Endothelial cell of umbilical vein (primary cell): ENCODE results near the gene DNAJB8.

Experiments
- EZH2 ChIP-seq: IDR thresholded peaks from 2 replicates; pipeline ENCODE4 v1.6.1; 2012; ENCODE audit warnings: borderline replicate concordance, low read depth, mild to moderate bottlenecking, moderate library complexity, low read length, inconsistent platforms; ENCODE audit not compliant: severe bottlenecking
- FOS ChIP-seq: IDR thresholded peaks from 2 replicates; pipeline ENCODE4 v1.6.1; 2011; ENCODE audit warnings: mild to moderate bottlenecking, low read length, moderate library complexity, borderline replicate concordance; ENCODE audit not compliant: insufficient read depth
- GATA2 ChIP-seq: IDR thresholded peaks from 2 replicates; pipeline ENCODE4 v1.7.0; 2011; ENCODE audit warnings: low read depth, mild to moderate bottlenecking, moderate library complexity, mixed read lengths, low read length; ENCODE audit not compliant: insufficient read length, insufficient read depth
- JUN ChIP-seq: IDR thresholded peaks from 2 replicates; pipeline ENCODE4 v1.6.1; 2011; ENCODE audit warnings: borderline replicate concordance, low read depth; ENCODE audit not compliant: insufficient read length, insufficient read depth
- MYC ChIP-seq: IDR thresholded peaks from one replicate; pipeline ENCODE4 v1.6.1; 2011; ENCODE audit warnings: mild to moderate bottlenecking, low read depth, low read length
- POLR2A ChIP-seq: IDR thresholded peaks from 2 replicates; pipeline ENCODE4 v1.6.1; 2012; ENCODE audit warnings: low read depth, mild to moderate bottlenecking, control low read depth, low read length
- POLR2AphosphoS5 ChIP-seq: IDR thresholded peaks from 2 replicates; pipeline ENCODE4 v1.6.1; 2012; ENCODE audit warnings: low read depth, mild to moderate bottlenecking, control low read depth, low read length, moderate library complexity; ENCODE audit not compliant: insufficient read depth
- TF ChIP-seq, protein P1 (sequence below), 2 donors: IDR thresholded peaks; 1 replicate in 1 of 2; 2 replicates in 1 of 2; pipeline ENCODE4 v1.5.1; 2011; ENCODE audit warnings: low read length in 2 of 2, mild to moderate bottlenecking in 2 of 2, moderate library complexity in 2 of 2, control low read depth in 1 of 2, inconsistent platforms in 1 of 2, low read depth in 1 of 2; ENCODE audit not compliant: insufficient read depth in 1 of 2; ENCODE audit errors: extremely low read depth in 1 of 2

DNA sequence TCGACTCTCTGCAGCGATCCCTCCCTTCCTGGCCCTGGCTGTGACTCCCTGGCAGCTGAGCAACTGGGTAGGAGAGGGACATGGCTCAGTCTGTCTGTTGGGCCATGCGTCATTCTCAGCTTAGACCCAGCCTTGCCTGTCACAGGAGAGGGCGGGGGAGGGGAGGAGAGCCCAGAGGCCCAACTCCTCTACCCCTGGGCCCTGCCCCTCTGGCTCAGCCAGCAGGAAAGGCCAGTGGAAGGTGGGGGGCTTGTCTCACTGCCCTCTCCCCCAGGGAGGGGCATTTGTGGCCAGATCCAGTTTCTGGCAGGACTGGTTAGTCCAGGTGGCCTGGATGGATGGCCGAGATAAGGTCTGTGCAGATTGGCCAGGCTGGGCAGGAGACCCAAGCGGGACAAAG is 31.6 kb downstream of the DNAJB8 start:
- no peak for TF ChIP-seq MYC
- TF ChIP-seq, protein P1, sequence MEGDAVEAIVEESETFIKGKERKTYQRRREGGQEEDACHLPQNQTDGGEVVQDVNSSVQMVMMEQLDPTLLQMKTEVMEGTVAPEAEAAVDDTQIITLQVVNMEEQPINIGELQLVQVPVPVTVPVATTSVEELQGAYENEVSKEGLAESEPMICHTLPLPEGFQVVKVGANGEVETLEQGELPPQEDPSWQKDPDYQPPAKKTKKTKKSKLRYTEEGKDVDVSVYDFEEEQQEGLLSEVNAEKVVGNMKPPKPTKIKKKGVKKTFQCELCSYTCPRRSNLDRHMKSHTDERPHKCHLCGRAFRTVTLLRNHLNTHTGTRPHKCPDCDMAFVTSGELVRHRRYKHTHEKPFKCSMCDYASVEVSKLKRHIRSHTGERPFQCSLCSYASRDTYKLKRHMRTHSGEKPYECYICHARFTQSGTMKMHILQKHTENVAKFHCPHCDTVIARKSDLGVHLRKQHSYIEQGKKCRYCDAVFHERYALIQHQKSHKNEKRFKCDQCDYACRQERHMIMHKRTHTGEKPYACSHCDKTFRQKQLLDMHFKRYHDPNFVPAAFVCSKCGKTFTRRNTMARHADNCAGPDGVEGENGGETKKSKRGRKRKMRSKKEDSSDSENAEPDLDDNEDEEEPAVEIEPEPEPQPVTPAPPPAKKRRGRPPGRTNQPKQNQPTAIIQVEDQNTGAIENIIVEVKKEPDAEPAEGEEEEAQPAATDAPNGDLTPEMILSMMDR (IDR thresholded peaks at IDR 0.05; ENCODE audit: extremely low read depth in 1 of 2, insufficient read depth in 1 of 2, low read depth in 1 of 2, low read length in 2 of 2): no peak
- TF ChIP-seq EZH2: no peak
- no peak for TF ChIP-seq POLR2AphosphoS5
- TF ChIP-seq FOS: no peak
- TF ChIP-seq JUN: no peak
- TF ChIP-seq POLR2A: no peak
- no peak for TF ChIP-seq GATA2
